HG02981 (cell line): ENCODE results near the gene INPP5F.
"Not testable (repeated sequence)": the region's sequence is repeated elsewhere in the genome, so short reads cannot be mapped to it uniquely, and the experiment has no call there.

ENCODE experiments used
- ATAC-seq: cut with Tn5 transposase; IDR thresholded peaks from one replicate; pipeline ENCODE4 v1.9.1; 2021; ENCODE audit warnings: mild to moderate bottlenecking, moderate library complexity; ENCODE audit not compliant: unreplicated experiment

The INPP5F gene

DNA sequence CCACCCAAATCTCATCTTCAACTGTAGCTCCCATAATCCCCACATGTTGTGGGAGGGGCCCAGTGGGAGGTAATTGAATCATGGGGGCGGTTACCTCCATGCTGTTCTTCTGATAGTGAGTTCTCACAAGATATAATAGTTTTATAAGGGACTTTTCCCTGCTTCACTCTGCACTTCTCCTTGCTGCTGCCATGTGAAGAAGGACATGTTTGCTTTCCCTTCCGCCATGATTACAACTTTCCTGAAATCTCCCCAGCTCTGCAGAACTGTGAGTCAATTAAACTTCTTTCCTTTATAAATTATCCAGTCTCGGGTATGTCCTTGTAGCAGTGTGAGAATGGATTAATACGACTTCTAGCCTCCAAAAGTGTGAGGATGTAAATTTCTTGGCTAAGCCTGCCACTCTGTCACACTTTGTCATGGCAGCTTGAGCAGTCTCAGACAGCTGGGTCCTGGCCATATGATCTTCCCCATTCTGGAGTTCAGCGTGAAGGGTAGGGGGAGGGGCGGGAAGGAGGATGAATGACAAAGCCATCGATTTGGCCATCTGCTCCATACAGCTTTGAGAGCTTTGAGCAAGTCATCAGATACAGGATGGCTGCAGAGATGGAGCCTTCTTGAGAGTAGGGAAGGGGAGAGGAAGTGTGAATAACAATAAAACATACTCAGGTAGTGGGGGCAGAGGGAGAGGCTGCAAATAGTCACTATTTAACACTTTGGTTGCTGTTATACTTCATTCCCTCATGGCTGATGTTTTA is 19.1 kb upstream of the INPP5F start:
- ATAC-seq: no peak

GRCh38 chr10:119707331-119707730 is 18.5 kb upstream of the INPP5F start:
- ATAC-seq: not testable (repeated sequence)

- ATAC-seq: not testable (repeated sequence)
Observed at GRCh38 chr10:119710935-119711334, 14.9 kb upstream of the INPP5F start.

DNA sequence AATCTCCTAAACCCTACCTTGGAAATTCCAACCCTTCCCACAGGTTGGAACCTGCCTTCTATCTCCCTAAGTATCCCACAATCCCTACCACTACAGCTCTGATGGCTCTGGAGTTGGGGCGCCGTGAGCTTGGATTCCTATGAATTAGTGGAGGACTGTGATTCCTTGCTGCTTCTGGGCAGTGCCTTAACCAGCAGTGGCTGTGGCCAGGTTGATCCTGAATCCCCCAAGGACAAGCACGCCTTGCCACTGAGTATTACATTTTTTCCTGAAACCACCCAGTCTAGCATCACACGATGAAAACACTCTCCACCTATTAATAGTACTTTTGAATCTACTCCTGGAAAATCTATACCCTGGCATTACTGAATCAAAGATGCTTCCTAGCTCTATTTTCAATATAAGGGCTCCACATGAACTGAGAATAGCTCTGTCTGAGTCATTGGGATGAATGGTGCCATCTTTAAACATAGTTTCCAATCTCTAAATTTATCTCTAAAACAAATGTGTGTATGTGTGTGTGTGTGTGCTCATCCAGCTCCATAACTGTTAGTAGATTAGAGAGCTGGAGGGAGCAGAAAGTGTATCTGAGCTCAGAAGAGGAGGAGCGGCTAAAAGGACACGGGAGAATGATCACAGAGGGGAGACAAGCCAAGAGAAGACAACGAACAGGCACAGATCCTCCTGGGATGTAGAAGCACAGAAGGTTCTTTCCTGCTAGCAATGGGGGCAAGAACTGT is 11.9 kb upstream of the INPP5F start:
- no peak for ATAC-seq

DNA sequence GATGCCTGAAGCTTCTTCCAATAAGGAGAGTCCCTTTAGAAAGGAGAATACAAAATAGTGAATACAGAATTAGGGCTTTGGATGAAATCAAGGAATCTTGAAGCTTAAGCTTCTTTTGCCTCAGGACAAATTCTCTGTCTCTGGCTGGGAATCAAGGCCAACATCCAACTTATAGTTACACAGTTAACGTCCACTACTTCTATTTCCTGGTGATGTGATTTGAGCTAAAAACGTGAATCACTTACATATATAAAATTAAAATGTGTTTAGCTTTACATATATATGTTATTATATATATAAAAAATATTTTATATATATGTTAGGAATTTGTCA is 11.4 kb upstream of the INPP5F start:
- no peak for ATAC-seq

GRCh38 chr10:119715628-119716505 is 10.0 kb upstream of the INPP5F start:
- no peak for ATAC-seq

GRCh38 chr10:119723161-119723560 is 2.7 kb upstream of the INPP5F start:
- ATAC-seq: no peak

DNA sequence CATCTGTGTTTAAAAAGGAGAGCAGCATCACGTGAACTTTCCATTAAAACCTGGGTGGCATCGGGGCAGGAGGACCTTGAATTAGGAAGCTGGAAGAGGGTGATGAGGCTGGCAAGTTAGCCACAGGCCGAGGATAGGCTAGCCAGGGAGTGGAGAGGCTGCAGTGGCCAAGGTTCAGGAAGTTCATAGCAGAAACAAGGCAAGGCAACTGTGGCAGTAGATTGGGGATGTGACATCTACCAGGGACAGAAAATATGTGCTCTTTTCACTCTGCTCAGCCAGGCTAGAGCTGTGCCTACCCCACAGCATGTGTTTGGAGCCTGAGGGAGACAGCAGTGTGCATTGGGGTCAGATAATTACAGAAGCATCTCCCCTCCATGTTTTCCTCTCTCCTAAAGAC is 2.2 kb upstream of the INPP5F start:
- ATAC-seq: no peak

GRCh38 chr10:119724593-119725516 is 995 bp upstream of the INPP5F start:
- ATAC-seq: peak; percentile 1

- ATAC-seq: peak; percentile 57
Observed at GRCh38 chr10:119725517-119725827, 378 bp upstream of the INPP5F start.

GRCh38 chr10:119726676-119727261 is 919 bp downstream of the INPP5F start:
- ATAC-seq: no peak

- no peak for ATAC-seq
Observed at GRCh38 chr10:119728172-119728800, 2.4 kb downstream of the INPP5F start.

- no peak for ATAC-seq
Observed at GRCh38 chr10:119734396-119735332, 8.8 kb downstream of the INPP5F start.

- ATAC-seq: no peak
Observed at GRCh38 chr10:119735451-119735850, 9.6 kb downstream of the INPP5F start.

DNA sequence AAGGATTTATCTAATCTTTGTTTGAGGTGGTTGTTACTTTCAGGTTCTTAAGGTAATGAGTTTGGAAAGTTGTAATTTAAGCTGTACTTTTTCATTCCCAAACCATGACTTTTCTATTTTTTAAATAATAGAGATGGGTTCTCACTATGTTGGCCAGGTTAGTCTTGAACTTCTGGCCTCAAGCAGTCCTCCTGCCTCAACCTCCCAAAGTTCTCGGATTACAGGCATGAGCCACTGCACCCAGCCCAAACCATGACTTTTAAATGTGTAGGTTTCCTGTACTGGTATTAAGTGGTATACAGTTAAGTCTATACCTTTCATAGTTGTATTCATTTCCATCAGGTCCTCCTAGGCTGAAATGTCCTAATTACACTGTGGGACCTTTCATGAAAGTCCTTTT is 10.4 kb downstream of the INPP5F start:
- ATAC-seq: no peak

GRCh38 chr10:119737039-119737663 is 11.3 kb downstream of the INPP5F start:
- no peak for ATAC-seq

GRCh38 chr10:119737823-119738222 is 12.0 kb downstream of the INPP5F start:
- ATAC-seq: no peak

DNA sequence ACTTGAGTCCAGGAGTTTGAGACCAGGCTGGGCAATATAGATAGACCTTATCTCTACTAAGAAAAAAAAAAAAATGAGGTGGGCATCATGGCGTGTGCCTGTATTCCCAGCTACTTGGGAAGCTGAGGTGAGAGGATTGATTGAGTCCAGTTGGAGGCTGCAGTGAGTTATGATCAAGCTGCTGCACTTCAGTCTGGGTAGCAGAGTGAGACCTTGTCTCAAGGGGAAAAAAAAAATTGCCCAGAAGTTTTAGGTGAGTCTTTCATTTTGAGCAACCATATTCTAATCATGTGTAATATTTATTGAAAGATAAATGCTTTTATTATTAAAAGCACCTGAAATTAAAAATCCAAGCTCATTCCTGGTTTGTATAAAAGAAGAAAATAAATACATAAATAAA is 13.1 kb downstream of the INPP5F start:
- ATAC-seq: no peak
